ENCODE results near the gene GPRC5D. TPM values are rescaled to one million over a fixed set of nuclear protein-coding genes. Genes with fewer than 3 reads are reported as not detected.

GPRC5D gene
- polyA plus RNA-seq, 3 donors: 0.49 TPM; not detected in 2

- H3K27ac Mint-ChIP-seq: no peak overlapping the region
These were observed 10.3 kb downstream of the GPRC5D start for GRCh38 chr12:12941450-12942350.

GRCh38 chr12:12939888-12940287 lies 12.1 kb downstream of the GPRC5D start:
- no peak for TF ChIP-seq CTCF (IDR thresholded peaks at IDR 0.05)
- no peaks in the 10 kb centered on the region for H3K4me1 ChIP-seq (ENCODE audit: control insufficient read depth in 1 of 2, insufficient read depth in 2 of 2, low read length in 2 of 2)
- no peaks in the 10 kb centered on the region for H3K27me3 ChIP-seq (ENCODE audit: control insufficient read depth in 2 of 2, insufficient read depth in 2 of 2, low read length in 2 of 2)
- H3K4me3 Mint-ChIP-seq: no peak overlapping the region
- H2AFZ ChIP-seq (ENCODE audit: insufficient read depth, low read depth, low read length, poor library complexity, severe bottlenecking): no peak overlapping the region
- WGBS (ENCODE audit: insufficient coverage): no CpG with 5 or more reads among the region's 1 CpG
- no peaks in the 10 kb centered on the region for H3K36me3 Mint-ChIP-seq
- intact Hi-C loops (cut with micrococcal nuclease): no loop called here
- no peaks in the 10 kb centered on the region for H3K9me3 Mint-ChIP-seq
- H3K4me3 ChIP-seq (replicated peaks in 1 of 3; ENCODE audit: low read depth in 2 of 3, low read length in 3 of 3): no peak overlapping the region
- H3K36me3 ChIP-seq (replicated peaks in 1 of 2; ENCODE audit: control insufficient read depth in 1 of 2, insufficient read depth in 2 of 2, low read length in 2 of 2): no peaks in the 10 kb centered on the region
- no peaks in the 10 kb centered on the region for H3K79me2 ChIP-seq (ENCODE audit: insufficient read depth, low read length)
- no peaks in the 10 kb centered on the region for H3K9me3 ChIP-seq (replicated peaks in 1 of 2; ENCODE audit: control insufficient read depth in 1 of 2, insufficient read depth in 1 of 2, low read length in 2 of 2)
- no peak overlapping the region for H3K4me2 ChIP-seq (replicated peaks; ENCODE audit: extremely low read depth, low read length, poor library complexity, severe bottlenecking)
- DNase-seq: no peak
- H3K27ac Mint-ChIP-seq: no peak overlapping the region
- no peaks in the 10 kb centered on the region for H3K4me1 Mint-ChIP-seq
- no peak overlapping the region for H3K9ac ChIP-seq (ENCODE audit: insufficient read depth, low read length, poor library complexity, severe bottlenecking)
- no peaks in the 10 kb centered on the region for H4K20me1 ChIP-seq (ENCODE audit: insufficient read depth, low read length)
- no peak overlapping the region for H3K27ac ChIP-seq (ENCODE audit: low read depth in 1 of 2, low read length in 2 of 2)
- H3K27me3 Mint-ChIP-seq (ENCODE audit: low read depth in 3 of 3): peaks cover 1 to 4% (median 2%) of the 10 kb centered on the region in 3 donors

More at GRCh38 chr12:12941450-12942350, 10.3 kb downstream of the GPRC5D start:
- intact Hi-C loops (cut with micrococcal nuclease): no loop called here
- Histone ChIP-seq H2AFZ (ENCODE audit: insufficient read depth, low read depth, low read length, poor library complexity, severe bottlenecking) (no peak overlapping the region), H3K9ac (ENCODE audit: insufficient read depth, low read length, poor library complexity, severe bottlenecking) (no peak overlapping the region), H3K4me3 (replicated peaks in 1 of 3; ENCODE audit: low read depth in 2 of 3, low read length in 3 of 3) (no peak overlapping the region), H3K4me1 (ENCODE audit: control insufficient read depth in 1 of 2, insufficient read depth in 2 of 2, low read length in 2 of 2) (no peaks in the 10 kb centered on the region), H3K36me3 (replicated peaks in 1 of 2; ENCODE audit: control insufficient read depth in 1 of 2, insufficient read depth in 2 of 2, low read length in 2 of 2) (no peaks in the 10 kb centered on the region), H4K20me1 (ENCODE audit: insufficient read depth, low read length) (no peaks in the 10 kb centered on the region), H3K79me2 (ENCODE audit: insufficient read depth, low read length) (no peaks in the 10 kb centered on the region), H3K27ac (ENCODE audit: low read depth in 1 of 2, low read length in 2 of 2) (no peak overlapping the region), H3K4me2 (replicated peaks; ENCODE audit: extremely low read depth, low read length, poor library complexity, severe bottlenecking) (no peak overlapping the region), H3K27me3 (ENCODE audit: control insufficient read depth in 2 of 2, insufficient read depth in 2 of 2, low read length in 2 of 2) (no peaks in the 10 kb centered on the region), H3K9me3 (replicated peaks in 1 of 2; ENCODE audit: control insufficient read depth in 1 of 2, insufficient read depth in 1 of 2, low read length in 2 of 2) (no peaks in the 10 kb centered on the region)
- no peak for DNase-seq
- H3K36me3 Mint-ChIP-seq: no peaks in the 10 kb centered on the region
- H3K9me3 Mint-ChIP-seq: no peaks in the 10 kb centered on the region
- H3K27me3 Mint-ChIP-seq (ENCODE audit: low read depth in 3 of 3): peaks cover 2 to 10% (median 3%) of the 10 kb centered on the region in 3 donors
- TF ChIP-seq CTCF (IDR thresholded peaks at IDR 0.05): no peak
- WGBS (ENCODE audit: insufficient coverage): 93% methylated on average over 4 of the region's 10 CpGs
- H3K4me3 Mint-ChIP-seq: no peak overlapping the region
- H3K4me1 Mint-ChIP-seq: no peaks in the 10 kb centered on the region
